ENCODE data around the gene CDCA4. TPM values are rescaled to one million over a fixed set of nuclear protein-coding genes. Genes with fewer than 3 reads are reported as not detected.

CDCA4 gene
- total and polyA plus RNA-seq, 4 donors: 7.1 to 16.6 (median 9.4) TPM

DNA sequence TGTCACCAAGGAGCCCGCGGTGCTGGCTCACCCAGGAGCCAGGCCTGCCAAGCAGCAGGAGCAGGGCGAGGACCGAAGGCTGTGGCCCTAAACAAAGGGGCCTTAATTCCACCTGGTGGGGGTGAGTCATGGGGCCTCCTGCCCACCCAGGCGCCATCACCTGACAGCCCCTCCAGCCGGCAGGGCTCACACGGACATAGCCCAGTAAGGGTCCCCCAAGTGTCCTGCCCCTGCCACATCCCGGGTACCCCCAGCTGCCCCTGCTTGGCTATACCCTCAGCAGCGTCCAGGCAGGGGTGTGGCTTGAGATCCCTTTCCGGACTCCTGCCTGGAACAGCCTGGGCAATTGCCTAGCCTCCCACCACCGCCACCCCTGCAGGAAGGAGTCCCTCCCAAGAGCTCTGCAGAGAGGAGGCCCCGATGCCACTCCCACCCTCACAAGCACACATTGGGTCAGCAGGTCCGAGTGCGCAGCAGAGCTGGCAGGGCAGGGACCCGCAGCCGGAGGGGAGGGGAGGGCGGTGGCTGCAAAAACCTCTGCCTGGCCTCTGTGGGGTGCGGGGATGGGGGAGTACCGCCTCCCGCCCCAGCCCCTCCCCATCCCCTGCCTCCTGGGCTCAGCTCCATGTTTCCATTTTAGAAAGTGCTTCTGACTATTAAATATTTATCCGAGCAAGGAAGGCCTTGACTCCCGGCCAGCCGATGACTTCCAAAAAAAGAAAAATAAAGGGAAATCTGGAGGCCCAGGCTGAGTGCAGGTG is 47.3 kb downstream of the CDCA4 start:
- peaks cover 8% of the 10 kb centered on the region for H3K36me3 ChIP-seq (ENCODE audit: control insufficient read depth, insufficient read depth, low read length)
- H3K27me3 ChIP-seq (ENCODE audit: control insufficient read depth, insufficient read depth, low read length): peaks cover 9% of the 10 kb centered on the region
- peaks cover 54% of the 10 kb centered on the region for H3K4me1 ChIP-seq (ENCODE audit: control insufficient read depth, insufficient read depth, low read length)
- 47% methylated on average over 16 of the region's 23 CpGs for WGBS (ENCODE audit: insufficient coverage)
- H3K27ac ChIP-seq (ENCODE audit: low read depth, low read length): peak overlapping the region; percentile 47
- DNase-seq (ENCODE audit: low read depth in 4 of 6, low spot score in 6 of 6): no peak
- no peak overlapping the region for H3K4me3 ChIP-seq (ENCODE audit: low read depth, low read length)
- no peaks in the 10 kb centered on the region for H3K9me3 ChIP-seq (ENCODE audit: control insufficient read depth, insufficient read depth, low read length)

- DNase-seq (ENCODE audit: low read depth in 4 of 6, low spot score in 6 of 6): no peak
- Histone ChIP-seq H3K36me3 (ENCODE audit: control insufficient read depth, insufficient read depth, low read length) (peaks cover 8% of the 10 kb centered on the region), H3K9me3 (ENCODE audit: control insufficient read depth, insufficient read depth, low read length) (no peaks in the 10 kb centered on the region), H3K4me1 (ENCODE audit: control insufficient read depth, insufficient read depth, low read length) (peaks cover 57% of the 10 kb centered on the region), H3K4me3 (ENCODE audit: low read depth, low read length) (no peak overlapping the region), H3K27ac (ENCODE audit: low read depth, low read length) (peak overlapping the region; percentile 47), H3K27me3 (ENCODE audit: control insufficient read depth, insufficient read depth, low read length) (peaks cover 11% of the 10 kb centered on the region)
- 48% methylated on average over 12 of the region's 12 CpGs for WGBS (ENCODE audit: insufficient coverage)
Observed at GRCh38 chr14:104973135-104973384, 47.8 kb downstream of the CDCA4 start.

DNA sequence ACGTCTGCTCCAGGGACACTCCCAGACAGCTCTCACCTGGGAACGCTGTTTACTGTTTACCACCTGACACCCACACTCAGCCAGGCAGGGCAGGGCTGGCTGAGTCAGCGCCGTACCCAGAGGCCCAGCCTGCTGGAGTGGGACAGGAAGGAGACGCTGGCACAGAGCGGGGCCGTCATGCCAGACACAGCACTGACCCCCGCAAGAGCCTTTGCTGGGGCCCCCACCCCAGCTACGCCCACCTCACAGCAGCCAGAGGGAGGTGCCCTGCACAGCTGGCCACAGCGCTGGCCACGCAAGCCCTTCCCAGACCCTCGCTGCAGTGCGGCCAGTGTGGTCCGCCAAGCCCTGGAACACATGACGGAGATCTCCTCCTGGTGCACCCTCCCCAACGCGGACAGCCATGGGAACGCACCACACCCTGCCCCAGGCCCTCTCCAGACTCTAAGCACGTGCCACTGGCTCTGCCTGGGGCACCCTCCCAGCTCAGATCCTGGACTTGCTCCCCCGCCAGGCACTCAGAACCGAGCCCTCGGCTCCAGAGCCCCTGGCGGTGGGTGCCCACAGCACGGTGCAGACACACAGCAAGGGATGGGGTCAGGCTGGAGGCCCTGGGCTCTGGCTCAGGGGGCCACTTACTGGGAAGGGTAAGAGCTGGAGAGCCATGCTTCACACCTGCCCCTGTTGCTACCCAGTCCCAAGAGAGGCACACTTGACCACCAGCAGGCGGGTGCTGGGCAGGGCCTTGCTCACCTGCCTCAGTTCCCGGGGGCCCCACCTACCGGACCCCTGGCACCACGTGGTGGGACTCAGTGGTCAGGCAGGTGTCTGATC is 48.4 kb downstream of the CDCA4 start:
- H3K27ac ChIP-seq (ENCODE audit: low read depth, low read length): peak overlapping the region; percentile 47

DNA sequence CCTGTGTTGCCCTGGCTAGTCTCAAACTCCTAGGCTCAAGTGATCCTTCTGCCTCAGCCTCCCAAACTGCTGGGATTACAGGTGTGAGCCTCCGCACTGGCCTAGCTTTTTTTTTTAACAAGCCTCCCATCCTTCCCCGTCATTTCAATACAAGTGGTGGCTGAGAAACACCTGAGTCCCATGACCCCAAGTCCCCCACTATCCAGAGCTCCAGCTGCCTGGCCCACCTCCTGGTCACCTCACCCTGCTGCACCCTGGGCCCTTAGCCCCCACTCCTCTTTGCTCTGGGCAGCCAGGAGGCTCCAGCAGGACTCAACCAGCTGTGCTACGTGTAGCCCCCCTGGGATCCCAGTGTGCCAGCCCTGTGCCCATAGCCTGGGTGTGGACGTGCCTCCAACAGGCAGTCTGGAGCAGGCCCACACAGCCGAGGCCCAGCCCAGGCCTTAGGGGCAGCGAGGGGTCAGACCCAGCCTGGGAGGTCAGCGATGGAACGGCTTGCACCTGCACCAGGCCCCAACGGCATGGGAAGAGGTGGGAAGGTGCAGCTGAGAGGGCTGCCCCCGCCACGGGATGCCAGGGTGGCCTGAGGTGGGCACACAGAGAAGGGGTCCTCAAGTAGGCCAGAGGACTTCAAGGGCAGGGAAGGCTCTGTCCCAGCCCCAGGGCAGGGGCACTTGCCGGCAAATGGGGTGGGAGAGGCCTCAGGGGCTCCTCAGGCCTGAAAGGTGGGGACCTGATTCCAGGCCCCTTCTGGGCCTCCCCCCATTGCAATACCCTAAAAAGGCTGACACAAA is 49.2 kb downstream of the CDCA4 start:
- DNase-seq (ENCODE audit: low read depth in 4 of 6, low spot score in 6 of 6): no peak
- Histone ChIP-seq H3K27ac (ENCODE audit: low read depth, low read length) (no peak overlapping the region), H3K36me3 (ENCODE audit: control insufficient read depth, insufficient read depth, low read length) (peaks cover 8% of the 10 kb centered on the region), H3K4me1 (ENCODE audit: control insufficient read depth, insufficient read depth, low read length) (peaks cover 56% of the 10 kb centered on the region), H3K9me3 (ENCODE audit: control insufficient read depth, insufficient read depth, low read length) (no peaks in the 10 kb centered on the region), H3K27me3 (ENCODE audit: control insufficient read depth, insufficient read depth, low read length) (peaks cover 11% of the 10 kb centered on the region), H3K4me3 (ENCODE audit: low read depth, low read length) (no peak overlapping the region)
- 88% methylated on average over 12 of the region's 12 CpGs for WGBS (ENCODE audit: insufficient coverage)

More for the DNA sequence above, 48.4 kb downstream of the CDCA4 start:
- Histone ChIP-seq H3K36me3 (ENCODE audit: control insufficient read depth, insufficient read depth, low read length) (peaks cover 8% of the 10 kb centered on the region), H3K4me3 (ENCODE audit: low read depth, low read length) (no peak overlapping the region), H3K4me1 (ENCODE audit: control insufficient read depth, insufficient read depth, low read length) (peaks cover 59% of the 10 kb centered on the region), H3K27me3 (ENCODE audit: control insufficient read depth, insufficient read depth, low read length) (peaks cover 16% of the 10 kb centered on the region), H3K9me3 (ENCODE audit: control insufficient read depth, insufficient read depth, low read length) (no peaks in the 10 kb centered on the region)
- 81% methylated on average over 28 of the region's 28 CpGs for WGBS (ENCODE audit: insufficient coverage)
- DNase-seq (ENCODE audit: low read depth in 4 of 6, low spot score in 6 of 6): no peak

- Histone ChIP-seq H3K27me3 (ENCODE audit: control insufficient read depth, insufficient read depth, low read length) (peaks cover 11% of the 10 kb centered on the region), H3K27ac (ENCODE audit: low read depth, low read length) (no peak overlapping the region), H3K4me3 (ENCODE audit: low read depth, low read length) (no peak overlapping the region), H3K36me3 (ENCODE audit: control insufficient read depth, insufficient read depth, low read length) (peaks cover 6% of the 10 kb centered on the region), H3K4me1 (ENCODE audit: control insufficient read depth, insufficient read depth, low read length) (peaks cover 44% of the 10 kb centered on the region), H3K9me3 (ENCODE audit: control insufficient read depth, insufficient read depth, low read length) (no peaks in the 10 kb centered on the region)
- peak in 1 of 6 donors; percentile 63 for DNase-seq (ENCODE audit: low read depth in 4 of 6, low spot score in 6 of 6)
- WGBS (ENCODE audit: insufficient coverage): 58% methylated on average over 19 of the region's 19 CpGs
Observed at GRCh38 chr14:104970231-104971068, 50.4 kb downstream of the CDCA4 start.

- DNase-seq (ENCODE audit: low read depth in 4 of 6, low spot score in 6 of 6): no peak
- Histone ChIP-seq H3K36me3 (ENCODE audit: control insufficient read depth, insufficient read depth, low read length) (peaks cover 2% of the 10 kb centered on the region), H3K4me1 (ENCODE audit: control insufficient read depth, insufficient read depth, low read length) (peaks cover 44% of the 10 kb centered on the region), H3K27ac (ENCODE audit: low read depth, low read length) (no peak overlapping the region), H3K4me3 (ENCODE audit: low read depth, low read length) (no peak overlapping the region), H3K9me3 (ENCODE audit: control insufficient read depth, insufficient read depth, low read length) (no peaks in the 10 kb centered on the region), H3K27me3 (ENCODE audit: control insufficient read depth, insufficient read depth, low read length) (peaks cover 11% of the 10 kb centered on the region)
- 83% methylated on average over 10 of the region's 10 CpGs for WGBS (ENCODE audit: insufficient coverage)
Observed at GRCh38 chr14:104969741-104970230, 51.1 kb downstream of the CDCA4 start.

GRCh38 chr14:104968541-104969401 is 52.1 kb downstream of the CDCA4 start:
- Histone ChIP-seq H3K27ac (ENCODE audit: low read depth, low read length) (no peak overlapping the region), H3K4me3 (ENCODE audit: low read depth, low read length) (no peak overlapping the region), H3K4me1 (ENCODE audit: control insufficient read depth, insufficient read depth, low read length) (peaks cover 38% of the 10 kb centered on the region), H3K36me3 (ENCODE audit: control insufficient read depth, insufficient read depth, low read length) (peaks cover 2% of the 10 kb centered on the region), H3K27me3 (ENCODE audit: control insufficient read depth, insufficient read depth, low read length) (peaks cover 11% of the 10 kb centered on the region), H3K9me3 (ENCODE audit: control insufficient read depth, insufficient read depth, low read length) (no peaks in the 10 kb centered on the region)
- WGBS (ENCODE audit: insufficient coverage): 71% methylated on average over 21 of the region's 21 CpGs
- peak in 1 of 6 donors; percentile 30 for DNase-seq (ENCODE audit: low read depth in 4 of 6, low spot score in 6 of 6)

GRCh38 chr14:104968153-104968527 is 52.7 kb downstream of the CDCA4 start:
- Histone ChIP-seq H3K4me3 (ENCODE audit: low read depth, low read length) (peak overlapping the region; percentile 29), H3K9me3 (ENCODE audit: control insufficient read depth, insufficient read depth, low read length) (no peaks in the 10 kb centered on the region)
- peak in 2 of 6 donors; percentile 32 to 68 for DNase-seq (ENCODE audit: low read depth in 4 of 6, low spot score in 6 of 6)

More at GRCh38 chr14:104968153-104968527, 52.7 kb downstream of the CDCA4 start:
- H3K27ac ChIP-seq (ENCODE audit: low read depth, low read length): no peak overlapping the region
- H3K27me3 ChIP-seq (ENCODE audit: control insufficient read depth, insufficient read depth, low read length): peaks cover 9% of the 10 kb centered on the region
- 23% methylated on average over 11 of the region's 12 CpGs for WGBS (ENCODE audit: insufficient coverage)
- H3K36me3 ChIP-seq (ENCODE audit: control insufficient read depth, insufficient read depth, low read length): peaks cover 2% of the 10 kb centered on the region
- peaks cover 31% of the 10 kb centered on the region for H3K4me1 ChIP-seq (ENCODE audit: control insufficient read depth, insufficient read depth, low read length)

All from spinal cord (tissue), 10 donors.